ENCODE measurements around the gene TXNDC2. TPM values are rescaled to one million over a fixed set of nuclear protein-coding genes. Genes with fewer than 3 reads are reported as not detected.

TXNDC2 gene
- total RNA-seq, 3 donors from 2014 or later = 0.28 TPM; not detected in 2

DNA sequence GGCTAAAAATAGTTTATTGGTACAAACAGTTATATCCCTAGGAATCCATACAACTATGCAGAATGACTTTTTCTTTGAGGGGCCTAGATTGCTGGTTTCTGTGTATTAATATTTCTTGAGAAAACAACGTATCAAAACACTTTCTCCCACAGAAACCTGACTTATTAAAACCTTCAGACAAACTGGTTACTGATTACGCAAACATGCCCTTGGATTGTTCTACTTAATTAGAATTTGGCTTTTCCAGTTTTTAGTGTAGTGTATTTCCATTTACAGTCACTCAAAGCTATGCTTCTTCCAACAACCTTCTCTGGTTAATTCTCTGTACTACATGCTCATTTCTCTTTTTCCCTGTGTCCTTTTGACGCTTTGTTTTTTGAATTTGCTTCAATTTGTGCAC is 48.1 kb downstream of the TXNDC2 start:
- no peak for DNase-seq
- TF ChIP-seq, protein P1, sequence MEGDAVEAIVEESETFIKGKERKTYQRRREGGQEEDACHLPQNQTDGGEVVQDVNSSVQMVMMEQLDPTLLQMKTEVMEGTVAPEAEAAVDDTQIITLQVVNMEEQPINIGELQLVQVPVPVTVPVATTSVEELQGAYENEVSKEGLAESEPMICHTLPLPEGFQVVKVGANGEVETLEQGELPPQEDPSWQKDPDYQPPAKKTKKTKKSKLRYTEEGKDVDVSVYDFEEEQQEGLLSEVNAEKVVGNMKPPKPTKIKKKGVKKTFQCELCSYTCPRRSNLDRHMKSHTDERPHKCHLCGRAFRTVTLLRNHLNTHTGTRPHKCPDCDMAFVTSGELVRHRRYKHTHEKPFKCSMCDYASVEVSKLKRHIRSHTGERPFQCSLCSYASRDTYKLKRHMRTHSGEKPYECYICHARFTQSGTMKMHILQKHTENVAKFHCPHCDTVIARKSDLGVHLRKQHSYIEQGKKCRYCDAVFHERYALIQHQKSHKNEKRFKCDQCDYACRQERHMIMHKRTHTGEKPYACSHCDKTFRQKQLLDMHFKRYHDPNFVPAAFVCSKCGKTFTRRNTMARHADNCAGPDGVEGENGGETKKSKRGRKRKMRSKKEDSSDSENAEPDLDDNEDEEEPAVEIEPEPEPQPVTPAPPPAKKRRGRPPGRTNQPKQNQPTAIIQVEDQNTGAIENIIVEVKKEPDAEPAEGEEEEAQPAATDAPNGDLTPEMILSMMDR (IDR thresholded peaks at IDR 0.05) = no peak
- no peaks in the 10 kb centered on the region for H3K9me3 ChIP-seq
- no peaks in the 10 kb centered on the region for H3K4me1 ChIP-seq (ENCODE audit: low read depth)
- ATAC-seq = no peak
- no peaks in the 10 kb centered on the region for H3K36me3 ChIP-seq (ENCODE audit: low read depth)
- H3K4me3 ChIP-seq = no peak overlapping the region
- intact Hi-C loops (cut with DNase I, micrococcal nuclease) = no loop called here

DNA sequence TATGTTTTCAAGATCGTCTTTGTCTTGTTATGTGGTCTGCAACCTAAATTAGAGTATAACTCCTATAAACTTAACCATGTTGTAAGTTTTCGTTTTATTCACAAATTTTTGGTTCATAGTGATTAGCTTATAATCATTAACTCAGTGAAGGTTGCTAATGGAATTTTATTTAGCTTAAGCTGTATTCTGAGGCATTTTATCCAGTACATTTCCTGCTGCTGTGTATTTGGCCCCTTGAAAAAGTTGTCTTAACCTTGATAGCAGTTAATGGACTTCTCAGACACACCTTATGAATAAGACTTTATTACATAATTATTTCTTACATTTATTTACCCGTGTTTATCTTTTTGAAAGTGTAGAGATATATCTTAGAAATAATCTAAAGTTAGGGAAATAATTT is 48.5 kb downstream of the TXNDC2 start:
- no peak for DNase-seq
- Histone ChIP-seq H3K9me3 (no peaks in the 10 kb centered on the region), H3K36me3 (ENCODE audit: low read depth) (no peaks in the 10 kb centered on the region), H3K4me1 (ENCODE audit: low read depth) (no peaks in the 10 kb centered on the region), H3K4me3 (no peak overlapping the region)
- intact Hi-C loops (cut with DNase I, micrococcal nuclease) = no loop called here
- no peak for ATAC-seq
- TF ChIP-seq, protein P1 (IDR thresholded peaks at IDR 0.05) = no peak

Other genes starting within 250 kb of the TXNDC2 start
- gene RAB31, start 177.7 kb upstream of the TXNDC2 start, total RNA-seq = 10 to 100 TPM; 12.8 to 58.5 (median 27.4) TPM
- 100 to 1,000 TPM; 240 to 333 (median 273) TPM for gene VAPA, start 28.0 kb downstream of the TXNDC2 start, total RNA-seq